Gastrocnemius medialis (tissue), 4 donors: Measurements from ENCODE around the gene HMX1. TPM values are rescaled to one million over a fixed set of nuclear protein-coding genes. Genes with fewer than 3 reads are reported as not detected.

ENCODE experiments used
- ATAC-seq, 2 donors: fragments of 150-250 bp; one replicate each; pipeline ENCODE4 v1.9.1; 2016
- DNase-seq, 2 donors: peaks; one replicate each; pipeline ENCODE4 v3.0.0-alpha.2; 2019
- H3K27ac ChIP-seq, 4 donors: fragments of 200-600 bp; sonication (generic); 1 replicate in 1 of 4; 2 replicates in 3 of 4; pipeline ENCODE4 v1.5.1; 2016 to 2018; ENCODE audit warnings: mild to moderate bottlenecking in 2 of 4, moderate library complexity in 1 of 4
- H3K27me3 ChIP-seq, 3 donors: fragments of 200-600 bp; sonication (generic) in 2 of 3; 1 replicate in 1 of 3; 2 replicates in 2 of 3; pipeline versions ENCODE4 v1.5.1 to v1.6.0; 2016 to 2019; ENCODE audit warnings: mild to moderate bottlenecking in 1 of 3, moderate library complexity in 1 of 3
- H3K36me3 ChIP-seq, 2 donors: fragments of 200-600 bp; sonication (generic) in 1 of 2; one replicate each; pipeline ENCODE4 v1.5.1; 2017 to 2018
- H3K4me1 ChIP-seq, 2 donors: fragments of 200-600 bp; sonication (generic) in 1 of 2; one replicate each; pipeline ENCODE4 v1.5.1; 2016 to 2017; ENCODE audit warnings: mild to moderate bottlenecking in 2 of 2
- H3K4me3 ChIP-seq, 4 donors: fragments of 200-600 bp; sonication (generic) in 3 of 4; 1 replicate in 1 of 4; 2 replicates in 3 of 4; pipeline ENCODE4 v1.5.1; 2016 to 2019; ENCODE audit warnings: mild to moderate bottlenecking in 2 of 4
- H3K9me3 ChIP-seq, 3 donors: fragments of 200-600 bp; sonication (generic) in 2 of 3; 1 replicate in 1 of 3; 2 replicates in 2 of 3; pipeline ENCODE4 v1.5.1; 2016 to 2019
- CTCF ChIP-seq, 5 experiments: fragments of 450-650 bp in 3 of 5; fragments of 200-600 bp in 2 of 5; sonication (generic) in 2 of 5; IDR thresholded peaks in 4 of 5; conservative IDR thresholded peaks in 1 of 5; 1 replicate in 4 of 5; 2 replicates in 1 of 5; pipeline ENCODE4 v1.5.1; 2016 to 2019; ENCODE audit warnings: antibody characterized with exemption in 5 of 5, mild to moderate bottlenecking in 3 of 5, moderate library complexity in 3 of 5
- POLR2A ChIP-seq, 2 donors: fragments of 450-650 bp; IDR thresholded peaks; one replicate each; pipeline ENCODE4 v1.6.1; 2017; ENCODE audit warnings: antibody characterized with exemption in 2 of 2, mild to moderate bottlenecking in 2 of 2, moderate library complexity in 2 of 2
- in situ Hi-C, 4 donors: fragments of 200-750 bp; cut with MboI; loops; one replicate each; pipeline versions ENCODE4 v1.15.0 to v1.8.0; 2017; ENCODE audit warnings: low sequenced_read_pairs in 4 of 4
- intact Hi-C: fragments of 100-400 bp; cut with DNase I; formaldehyde crosslinking; loops from one replicate; pipeline ENCODE4 v1.15.1; 2023; ENCODE audit warnings: low total_unique reads
- total RNA-seq, 4 donors: library from RNA; depleted of rRNA; stranded (reverse); fragments of >200 nt; gene quantifications; one replicate each; pipeline versions ENCODE4 v1.1.0 to v1.2.3, GENCODE V29; 2016

The HMX1 gene
- total RNA-seq, 4 donors from 2014 or later, result not detected

GRCh38 chr4:8864912-8865680, 6.5 kb downstream of the HMX1 start:
- intact Hi-C loops (no loop called here), in situ Hi-C loops (no loop called here)
- H3K9me3 ChIP-seq, result no peaks in the 10 kb centered on the region
- H3K27me3 ChIP-seq, result peaks cover 71 to 86% (median 79%) of the 10 kb centered on the region in 3 donors
- no peak overlapping the region for H3K27ac ChIP-seq
- TF ChIP-seq CTCF (IDR thresholded peaks at IDR 0.05 in 4 of 5, conservative IDR thresholded peaks at IDR 0.05 in 1 of 5) (no peak), POLR2A (IDR thresholded peaks at IDR 0.05) (no peak)
- H3K4me3 ChIP-seq, result no peak overlapping the region
- no peaks in the 10 kb centered on the region for H3K36me3 ChIP-seq
- no peaks in the 10 kb centered on the region for H3K4me1 ChIP-seq
- DNase-seq (no peak), ATAC-seq (no peak)

DNA sequence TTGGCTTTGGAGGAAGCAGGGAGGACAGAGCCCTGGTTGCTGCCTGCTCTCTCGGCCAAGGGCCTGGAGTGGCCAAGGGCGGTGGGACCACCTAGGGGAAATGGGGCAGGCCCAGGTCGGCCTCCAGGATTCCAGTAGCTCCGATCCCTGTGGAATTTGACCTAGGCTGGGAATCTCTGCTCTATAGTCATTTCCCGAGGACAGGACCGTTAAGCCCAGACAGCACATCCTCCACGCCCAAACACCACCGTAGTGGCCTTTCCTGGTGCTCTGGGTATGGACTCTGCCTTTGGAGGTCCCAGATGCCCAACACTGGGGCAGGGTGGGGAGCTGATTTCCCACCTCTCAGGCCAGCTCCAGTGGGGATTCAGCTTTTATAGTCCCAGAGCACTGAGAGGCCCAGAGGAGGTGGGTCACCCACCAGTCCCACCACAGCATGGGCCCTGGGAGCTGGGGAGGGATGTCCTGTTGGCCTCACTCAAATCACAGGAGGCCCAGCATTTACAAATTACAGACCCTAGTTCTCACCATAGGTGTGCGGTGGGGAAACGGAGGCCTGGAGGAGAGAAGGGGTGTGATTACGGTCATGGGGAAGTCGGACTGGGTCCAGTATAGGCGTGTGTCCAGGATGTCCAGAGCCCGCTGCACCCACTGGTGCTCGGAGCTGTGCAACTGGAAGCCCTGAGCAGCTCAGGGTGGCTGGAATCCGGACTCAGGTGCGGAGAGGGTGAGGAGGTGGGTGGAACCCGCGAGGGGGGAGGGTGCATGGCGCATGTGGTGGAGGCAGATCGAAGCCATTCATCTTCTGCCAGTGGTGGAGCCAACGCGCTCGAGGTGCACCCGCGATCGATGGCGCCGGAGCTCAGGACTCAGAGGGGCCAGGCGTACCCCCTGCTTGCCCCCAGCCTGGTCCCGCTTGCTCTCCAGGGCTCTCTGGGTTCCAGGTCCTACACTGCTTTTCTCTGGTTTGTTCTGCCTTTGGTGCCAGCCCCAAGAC, 7.7 kb downstream of the HMX1 start:
- no peak for ATAC-seq
- intact Hi-C loops, result no loop called here
- Histone ChIP-seq H3K27ac (no peak overlapping the region), H3K36me3 (no peaks in the 10 kb centered on the region), H3K4me1 (no peaks in the 10 kb centered on the region), H3K27me3 (peaks cover 74 to 85% (median 77%) of the 10 kb centered on the region in 3 donors), H3K9me3 (no peaks in the 10 kb centered on the region), H3K4me3 (no peak overlapping the region)
- TF ChIP-seq POLR2A (IDR thresholded peaks at IDR 0.05) (no peak), CTCF (IDR thresholded peaks at IDR 0.05 in 4 of 5, conservative IDR thresholded peaks at IDR 0.05 in 1 of 5) (no peak)
- in situ Hi-C loops, result no loop called here
- DNase-seq, result no peak

GRCh38 chr4:8862800-8863685, 8.6 kb downstream of the HMX1 start:
- no peak for DNase-seq
- intact Hi-C loops, result no loop called here
- no peak overlapping the region for H3K4me3 ChIP-seq

More at GRCh38 chr4:8862800-8863685, 8.6 kb downstream of the HMX1 start:
- H3K27ac ChIP-seq, result no peak overlapping the region
- peaks cover 75 to 88% (median 80%) of the 10 kb centered on the region in 3 donors for H3K27me3 ChIP-seq
- H3K4me1 ChIP-seq, result no peaks in the 10 kb centered on the region
- H3K9me3 ChIP-seq, result no peaks in the 10 kb centered on the region
- TF ChIP-seq CTCF (IDR thresholded peaks at IDR 0.05 in 4 of 5, conservative IDR thresholded peaks at IDR 0.05 in 1 of 5), result no peak
- TF ChIP-seq POLR2A (IDR thresholded peaks at IDR 0.05), result no peak
- no peak for ATAC-seq
- no peaks in the 10 kb centered on the region for H3K36me3 ChIP-seq
- in situ Hi-C loops, result no loop called here
